Naive thymus-derived CD4-positive, alpha-beta T cell (primary cell): ENCODE measurements around the gene PAEP. TPM values are rescaled to one million over a fixed set of nuclear protein-coding genes. Genes with fewer than 3 reads are reported as not detected.

ENCODE experiments used
- ATAC-seq: fragments of 150-1000 bp; cut with Tn5 transposase; 2 replicates; pipeline ENCODE4 v1.10.0; 2021; ENCODE audit warnings: mild to moderate bottlenecking, moderate library complexity
- CTCF ChIA-PET: fragments of 350-600 bp; sonication (Branson Sonifier 250); formaldehyde crosslinking; loops from one replicate; lab custom pipeline; 2021; ENCODE audit warnings: antibody characterized with exemption; lab: Charles Lee
- POLR2A ChIA-PET: fragments of 350-600 bp; sonication (Branson Sonifier 250); formaldehyde crosslinking; loops from one replicate; lab custom pipeline; 2021; ENCODE audit warnings: antibody characterized with exemption, inconsistent platforms; lab: Charles Lee
- DNase-seq, 9 donors: peaks; one replicate each; pipeline versions ENCODE4 v3.0.0 to v3.0.0-alpha.2; 2020 to 2022; ENCODE audit warnings: mixed read lengths in 1 of 9
- H3K27ac ChIP-seq: one replicate; pipeline ENCODE4 v1.7.0; 2013; ENCODE audit warnings: mild to moderate bottlenecking, low read depth, low read length, moderate library complexity
- H3K27me3 ChIP-seq, 2 donors: one replicate each; pipeline ENCODE4 v1.7.0; 2013; ENCODE audit warnings: low read length in 2 of 2, mild to moderate bottlenecking in 2 of 2, moderate library complexity in 2 of 2; ENCODE audit not compliant: control insufficient read depth in 2 of 2, insufficient read depth in 2 of 2
- H3K36me3 ChIP-seq, 3 experiments: 1 replicate in 2 of 3; 2 replicates in 1 of 3; pipeline ENCODE4 v1.7.0; 2013; ENCODE audit warnings: low read length in 3 of 3, mild to moderate bottlenecking in 3 of 3, moderate library complexity in 1 of 3; ENCODE audit not compliant: insufficient read depth in 3 of 3, control insufficient read depth in 2 of 3
- H3K4me1 ChIP-seq, 2 donors: one replicate each; pipeline ENCODE4 v1.7.0; 2013; ENCODE audit warnings: low read length in 2 of 2, mild to moderate bottlenecking in 2 of 2, moderate library complexity in 1 of 2; ENCODE audit not compliant: control insufficient read depth in 2 of 2, insufficient read depth in 2 of 2
- H3K4me3 ChIP-seq: 2 replicates; pipeline ENCODE4 v1.7.0; 2013; ENCODE audit warnings: mild to moderate bottlenecking, low read length
- H3K9me3 ChIP-seq, 3 experiments: 1 replicate in 2 of 3; 2 replicates in 1 of 3; pipeline ENCODE4 v1.7.0; 2013; ENCODE audit warnings: low read length in 3 of 3; ENCODE audit not compliant: control insufficient read depth in 2 of 3
- H3K27ac Mint-ChIP-seq, 9 donors: one replicate each; pipeline ENCODE4 v1.8.0; 2020 to 2022; ENCODE audit warnings: mixed read lengths in 9 of 9, mild to moderate bottlenecking in 8 of 9, moderate library complexity in 5 of 9, inconsistent platforms in 2 of 9
- H3K27me3 Mint-ChIP-seq, 5 donors: one replicate each; pipeline ENCODE4 v1.8.0; 2021 to 2022; ENCODE audit warnings: mixed read lengths in 5 of 5, mild to moderate bottlenecking in 1 of 5
- H3K36me3 Mint-ChIP-seq, 5 donors: one replicate each; pipeline ENCODE4 v1.8.0; 2020 to 2022; ENCODE audit warnings: mixed read lengths in 5 of 5, mild to moderate bottlenecking in 3 of 5, inconsistent platforms in 1 of 5
- H3K4me1 Mint-ChIP-seq, 7 donors: one replicate each; pipeline ENCODE4 v1.8.0; 2020 to 2022; ENCODE audit warnings: mixed read lengths in 7 of 7, mild to moderate bottlenecking in 3 of 7, inconsistent platforms in 1 of 7
- H3K4me3 Mint-ChIP-seq, 10 donors: one replicate each; pipeline ENCODE4 v1.8.0; 2020 to 2022; ENCODE audit warnings: mild to moderate bottlenecking in 10 of 10, mixed read lengths in 10 of 10, moderate library complexity in 6 of 10, inconsistent platforms in 2 of 10
- H3K9me3 Mint-ChIP-seq, 11 donors: one replicate each; pipeline ENCODE4 v1.8.0; 2020 to 2022; ENCODE audit warnings: mixed read lengths in 11 of 11, mild to moderate bottlenecking in 4 of 11, inconsistent platforms in 1 of 11, moderate library complexity in 1 of 11
- intact Hi-C, 2 donors: fragments of 100-400 bp; cut with micrococcal nuclease; formaldehyde crosslinking; loops; one replicate each; pipeline ENCODE4 v1.15.1; 2023
- polyA plus RNA-seq, 2 donors: library from polyadenylated mRNA; unstranded; fragments of 300-500 nt; fragmentation: Illumina TruSeq; gene quantifications; one replicate each; pipeline ENCODE4 v1.2.3, GENCODE V29; 2021
- total RNA-seq, 6 experiments: library from RNA in 5 of 6; stranded (reverse) in 5 of 6; gene quantifications; 1 replicate in 5 of 6; 2 replicates in 1 of 6; pipeline ENCODE4 v1.2.3 and lab custom pipeline; 2021 to 2026

The PAEP gene
- total and polyA plus RNA-seq, 7 experiments from 2014 or later: not detected

DNA sequence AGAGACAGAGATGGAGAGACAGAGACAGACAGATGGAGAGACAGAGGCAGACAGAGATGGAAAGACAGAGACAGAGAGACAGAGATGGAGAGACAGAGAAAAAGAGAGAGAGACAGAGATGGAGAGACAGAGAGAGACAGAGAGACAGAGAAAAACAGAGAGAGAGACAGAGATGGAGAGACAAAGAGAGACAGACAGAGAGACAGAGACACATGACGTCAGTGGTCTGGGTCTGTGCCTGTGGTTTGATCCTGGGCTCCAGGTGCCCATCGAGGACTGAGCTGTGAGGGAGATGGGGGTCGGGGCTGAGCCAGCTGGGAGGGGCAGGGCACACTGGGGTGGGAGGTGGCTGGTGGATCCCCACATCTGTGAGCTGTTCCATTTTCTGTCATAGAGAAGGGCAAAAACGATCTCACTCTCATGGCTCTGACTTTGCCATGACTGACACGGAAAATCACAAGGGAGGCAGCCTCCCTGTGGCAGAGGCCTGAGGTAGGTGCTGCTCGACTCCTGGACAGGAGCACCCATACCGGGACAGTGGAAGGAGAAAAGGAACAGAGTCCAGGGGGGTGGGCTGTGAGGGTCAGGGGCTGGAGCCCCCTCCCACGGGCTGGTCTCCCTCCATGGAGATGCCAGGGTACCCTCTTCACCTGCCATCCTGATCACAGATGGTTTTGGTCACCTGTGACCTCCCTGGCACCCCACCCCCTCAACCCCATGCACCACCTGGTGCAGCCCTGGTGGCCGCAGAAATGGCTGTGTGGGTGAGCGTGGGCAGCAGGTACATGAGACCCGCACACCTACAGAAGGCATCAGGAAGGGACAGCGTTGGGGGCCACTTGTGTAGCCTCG, 49.0 kb downstream of the PAEP start:
- Histone ChIP-seq H3K36me3 (no peaks in the 10 kb centered on the region), H3K4me1 (no peaks in the 10 kb centered on the region), H3K27ac (no peak overlapping the region), H3K27me3 (no peaks in the 10 kb centered on the region), H3K4me3 (no peak overlapping the region), H3K9me3 (no peaks in the 10 kb centered on the region)
- H3K9me3 Mint-ChIP-seq: peaks cover 0 to 2% (median 0%) of the 10 kb centered on the region in 11 donors
- ATAC-seq (no peak), DNase-seq (no peak)
- no peak overlapping the region for H3K27ac Mint-ChIP-seq
- intact Hi-C loops: no loop called here
- CTCF ChIA-PET: no interaction called here
- H3K27me3 Mint-ChIP-seq: peaks cover 0 to 13% (median 10%) of the 10 kb centered on the region in 5 donors
- H3K36me3 Mint-ChIP-seq: no peaks in the 10 kb centered on the region
- no peak overlapping the region for H3K4me3 Mint-ChIP-seq
- POLR2A ChIA-PET: no interaction called here
- H3K4me1 Mint-ChIP-seq: no peaks in the 10 kb centered on the region

DNA sequence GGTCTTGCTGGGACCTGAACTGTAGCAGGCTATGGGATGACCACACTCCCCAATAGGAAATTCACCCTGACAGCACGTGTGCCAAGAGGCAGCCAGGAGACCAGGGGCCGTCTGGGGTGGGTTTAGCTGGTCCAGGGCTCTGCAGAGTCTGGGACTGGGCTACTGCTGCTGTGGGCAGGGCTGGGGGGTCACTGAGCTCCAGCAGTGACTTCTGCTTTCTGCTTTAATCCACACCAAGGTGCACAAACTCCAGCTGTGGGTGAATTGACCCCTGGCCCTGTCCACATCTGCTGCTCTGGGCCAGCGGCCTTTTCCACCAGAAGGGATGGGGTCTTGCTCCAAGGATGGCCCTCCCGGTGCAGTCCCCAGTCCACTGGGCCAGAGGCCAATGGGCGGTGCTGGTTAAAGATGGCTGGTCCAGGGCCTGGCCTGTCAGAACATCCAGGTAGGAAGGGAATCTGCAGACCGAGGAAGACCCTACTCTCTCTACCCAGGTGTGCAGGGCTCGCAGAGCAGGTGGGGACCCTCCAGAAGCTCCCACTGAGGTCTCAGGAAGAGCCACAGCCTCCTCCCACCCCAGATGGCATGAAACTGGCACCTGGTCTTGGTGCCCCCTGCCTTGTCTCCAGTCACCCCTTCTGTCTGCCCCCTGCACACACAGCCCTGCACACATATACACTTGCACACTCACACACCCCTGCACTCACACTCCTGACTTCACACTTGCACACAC, 49.8 kb downstream of the PAEP start:
- POLR2A ChIA-PET: no interaction called here
- no peak overlapping the region for H3K4me3 ChIP-seq
- H3K27me3 ChIP-seq: no peaks in the 10 kb centered on the region
- H3K36me3 ChIP-seq: no peaks in the 10 kb centered on the region
- intact Hi-C loops: no loop called here
- Mint-ChIP-seq H3K36me3 (no peaks in the 10 kb centered on the region), H3K27ac (no peak overlapping the region), H3K9me3 (peaks cover 0 to 2% (median 0%) of the 10 kb centered on the region in 11 donors), H3K27me3 (peaks cover 0 to 14% (median 11%) of the 10 kb centered on the region in 5 donors), H3K4me1 (no peaks in the 10 kb centered on the region), H3K4me3 (peak overlapping the region in 1 of 10 donors; percentile 48)
- no peak for ATAC-seq
- no peaks in the 10 kb centered on the region for H3K4me1 ChIP-seq
- CTCF ChIA-PET: no interaction called here
- no peak for DNase-seq
- no peak overlapping the region for H3K27ac ChIP-seq
- H3K9me3 ChIP-seq: no peaks in the 10 kb centered on the region

DNA sequence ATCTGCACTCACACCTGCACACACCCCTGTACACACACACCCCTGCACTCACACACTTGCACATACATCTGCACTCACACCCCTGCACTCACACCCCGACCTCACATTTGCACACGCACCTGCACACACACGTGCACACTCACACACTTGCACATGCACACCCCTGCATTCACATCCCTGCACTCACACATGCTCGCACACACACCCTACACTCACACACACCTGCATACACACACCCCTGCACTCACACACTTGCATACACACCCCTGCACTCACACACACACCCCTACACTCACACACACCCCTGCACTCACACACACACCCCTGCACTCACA, 50.3 kb downstream of the PAEP start:
- Mint-ChIP-seq H3K4me3 (no peak overlapping the region), H3K36me3 (no peaks in the 10 kb centered on the region), H3K27me3 (peaks cover 0 to 14% (median 11%) of the 10 kb centered on the region in 5 donors), H3K9me3 (peaks cover 0 to 2% (median 0%) of the 10 kb centered on the region in 11 donors), H3K4me1 (no peaks in the 10 kb centered on the region), H3K27ac (peak overlapping the region in 1 of 9 donors; percentile 8)
- ChIA-PET POLR2A (no interaction called here), CTCF (interaction anchor here (0.7 kb wide), 1 partner anchor 1262 kb away, joined by 3 read pairs; no protein-coding TSS in a partner anchor)
- Histone ChIP-seq H3K36me3 (no peaks in the 10 kb centered on the region), H3K9me3 (no peaks in the 10 kb centered on the region), H3K4me1 (no peaks in the 10 kb centered on the region), H3K4me3 (no peak overlapping the region), H3K27ac (no peak overlapping the region), H3K27me3 (no peaks in the 10 kb centered on the region)
- ATAC-seq (no peak), DNase-seq (no peak)
- intact Hi-C loops: no loop called here

DNA sequence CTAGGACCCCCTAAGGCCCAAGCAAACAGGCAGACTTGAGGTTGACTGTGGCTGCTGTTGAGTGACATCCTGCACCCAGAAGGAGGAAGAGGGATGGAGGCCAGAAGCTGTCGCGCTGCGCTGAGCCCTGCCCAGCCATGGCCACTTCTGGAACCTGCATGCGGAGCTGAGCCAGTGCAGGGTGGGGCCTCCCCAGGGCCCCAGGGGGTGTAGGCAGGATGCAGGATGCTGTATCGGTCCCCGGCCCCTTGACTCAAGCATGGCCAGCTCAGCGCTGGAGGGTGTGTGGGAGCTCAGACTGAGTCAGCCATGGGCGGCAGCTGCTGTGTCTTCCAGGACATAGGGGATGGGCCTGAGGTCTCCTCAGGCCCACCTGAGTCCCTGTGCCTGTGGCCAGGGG, 50.9 kb downstream of the PAEP start:
- CTCF ChIA-PET: interaction anchor here (0.7 kb wide), 1 partner anchor 1263 kb away, joined by 3 read pairs; no protein-coding TSS in a partner anchor
- no peaks in the 10 kb centered on the region for H3K36me3 ChIP-seq

DNA sequence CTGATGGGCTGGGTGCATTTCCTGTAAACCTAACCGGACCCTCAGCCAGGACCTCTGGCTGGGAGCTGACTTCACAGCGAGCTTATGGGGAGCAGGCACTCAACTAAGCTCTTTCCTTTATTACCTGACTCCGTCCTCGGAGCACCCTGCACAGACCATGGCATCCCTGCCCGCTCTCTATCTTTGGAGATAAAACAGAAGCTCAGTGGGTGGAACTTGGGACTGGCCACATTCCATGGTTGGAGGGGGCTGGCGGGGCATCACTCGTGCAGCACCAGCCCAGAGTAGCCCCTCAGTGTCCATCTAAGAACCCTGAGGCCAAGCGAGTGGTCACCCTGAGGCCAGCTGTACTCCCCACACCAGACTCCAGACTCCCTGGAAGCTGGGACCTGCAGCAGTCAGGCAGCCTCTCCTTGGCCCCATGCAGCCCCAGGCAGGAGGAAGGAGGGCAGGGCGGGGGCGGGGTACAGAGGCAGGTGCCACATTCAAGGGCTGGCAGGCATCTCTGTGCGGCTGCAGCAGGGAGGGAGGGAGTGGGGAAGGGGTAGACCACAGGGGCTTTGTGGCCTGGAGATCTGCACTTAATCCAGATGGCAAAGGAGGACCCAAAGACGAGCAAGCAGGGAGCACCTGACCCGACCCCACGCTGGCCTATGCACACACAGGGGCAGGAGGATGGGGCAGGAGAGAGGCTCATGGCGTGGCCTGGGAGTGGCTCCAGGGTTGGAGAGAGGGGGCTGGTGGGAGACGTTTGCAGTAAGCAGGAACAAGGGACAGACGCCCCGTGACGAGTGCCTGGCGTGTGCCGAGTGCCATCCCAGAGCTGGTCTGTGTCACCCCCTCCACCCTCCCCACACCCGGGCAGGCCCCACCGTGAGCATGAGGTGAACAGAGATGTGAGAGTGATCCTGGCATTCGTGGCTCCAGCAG, 51.7 kb downstream of the PAEP start:
- no peaks in the 10 kb centered on the region for H3K36me3 Mint-ChIP-seq
- ChIA-PET POLR2A (no interaction called here), CTCF (no interaction called here)
- no peaks in the 10 kb centered on the region for H3K4me1 Mint-ChIP-seq
- Histone ChIP-seq H3K4me1 (no peaks in the 10 kb centered on the region), H3K4me3 (no peak overlapping the region), H3K36me3 (no peaks in the 10 kb centered on the region), H3K9me3 (no peaks in the 10 kb centered on the region), H3K27ac (no peak overlapping the region), H3K27me3 (no peaks in the 10 kb centered on the region)
- no peak overlapping the region for H3K4me3 Mint-ChIP-seq
- ATAC-seq: no peak
- peaks cover 0 to 2% (median 0%) of the 10 kb centered on the region in 11 donors for H3K9me3 Mint-ChIP-seq
- peaks cover 0 to 15% (median 13%) of the 10 kb centered on the region in 5 donors for H3K27me3 Mint-ChIP-seq
- no peak overlapping the region for H3K27ac Mint-ChIP-seq
- intact Hi-C loops: no loop called here
- no peak for DNase-seq

More for the DNA sequence above, 50.9 kb downstream of the PAEP start:
- DNase-seq: no peak
- H3K4me3 ChIP-seq: no peak overlapping the region
- H3K4me1 ChIP-seq: no peaks in the 10 kb centered on the region
- H3K27me3 Mint-ChIP-seq: peaks cover 0 to 15% (median 13%) of the 10 kb centered on the region in 5 donors
- H3K4me3 Mint-ChIP-seq: no peak overlapping the region
- POLR2A ChIA-PET: no interaction called here
- no peak overlapping the region for H3K27ac ChIP-seq
- intact Hi-C loops: no loop called here
- H3K27me3 ChIP-seq: no peaks in the 10 kb centered on the region
- no peaks in the 10 kb centered on the region for H3K36me3 Mint-ChIP-seq
- peaks cover 0 to 2% (median 0%) of the 10 kb centered on the region in 11 donors for H3K9me3 Mint-ChIP-seq
- no peak overlapping the region for H3K27ac Mint-ChIP-seq
- no peak for ATAC-seq
- no peaks in the 10 kb centered on the region for H3K4me1 Mint-ChIP-seq
- no peaks in the 10 kb centered on the region for H3K9me3 ChIP-seq
